ENCODE data around the gene PUS10. TPM values are rescaled to one million over a fixed set of nuclear protein-coding genes. Genes with fewer than 3 reads are reported as not detected.
A peak's percentile ranks its signal among the peaks of the same experiment; 100 is the strongest.

PUS10 gene
- total RNA-seq, 2 donors from 2014 or later, result 3.6 to 15.6 TPM

GRCh38 chr2:60998628-60999545 is 19.2 kb downstream of the PUS10 start:
- no peak for DNase-seq
- intact Hi-C loops (cut with DNase I), result no loop called here
- TF ChIP-seq CTCF (IDR thresholded peaks at IDR 0.05) (peak; percentile 18 to 74 (median 72)), POLR2A (IDR thresholded peaks at IDR 0.05) (no peak)
- Histone ChIP-seq H3K9me3 (no peaks in the 10 kb centered on the region), H3K4me1 (no peaks in the 10 kb centered on the region), H3K4me3 (no peak overlapping the region), H3K36me3 (replicated peaks in 1 of 2; ENCODE audit: insufficient read depth in 1 of 2, low read depth in 2 of 2) (no peaks in the 10 kb centered on the region), H3K27me3 (no peaks in the 10 kb centered on the region), H3K27ac (no peak overlapping the region)
- WGBS, 2 donors, result 72 to 73% methylated on average over 4 of the region's 4 CpGs
- ATAC-seq, result peak; percentile 74

GRCh38 chr2:60994131-60994530 is 23.9 kb downstream of the PUS10 start:
- H3K27me3 ChIP-seq, result no peaks in the 10 kb centered on the region
- H3K4me1 ChIP-seq, result no peaks in the 10 kb centered on the region
- no peaks in the 10 kb centered on the region for H3K36me3 ChIP-seq (replicated peaks in 1 of 2; ENCODE audit: insufficient read depth in 1 of 2, low read depth in 2 of 2)
- intact Hi-C loops (cut with DNase I), result no loop called here
- H3K4me3 ChIP-seq, result no peak overlapping the region
- DNase-seq, result no peak
- no peak for TF ChIP-seq CTCF (IDR thresholded peaks at IDR 0.05)
- TF ChIP-seq POLR2A (IDR thresholded peaks at IDR 0.05), result no peak
- H3K9me3 ChIP-seq, result peaks cover 0 to 8% (median 0%) of the 10 kb centered on the region in 3 donors
- H3K27ac ChIP-seq, result no peak overlapping the region
- ATAC-seq, result no peak

- peak in 1 of 4 donors; percentile 50 for DNase-seq
- 71 to 93% methylated on average over 7 of the region's 7 CpGs for WGBS, 2 donors
- intact Hi-C loops (cut with DNase I), result no loop called here
These were observed 25.1 kb downstream of the PUS10 start for GRCh38 chr2:60992985-60993392.

GRCh38 chr2:60991644-60992043 is 26.4 kb downstream of the PUS10 start:
- DNase-seq, result no peak
- H3K4me1 ChIP-seq, result no peaks in the 10 kb centered on the region
- no peak for TF ChIP-seq CTCF (IDR thresholded peaks at IDR 0.05)
- TF ChIP-seq POLR2A (IDR thresholded peaks at IDR 0.05), result no peak
- no peaks in the 10 kb centered on the region for H3K27me3 ChIP-seq
- no peaks in the 10 kb centered on the region for H3K36me3 ChIP-seq (replicated peaks in 1 of 2; ENCODE audit: insufficient read depth in 1 of 2, low read depth in 2 of 2)
- no peak overlapping the region for H3K4me3 ChIP-seq
- no peak for ATAC-seq
- peaks cover 0 to 8% (median 0%) of the 10 kb centered on the region in 3 donors for H3K9me3 ChIP-seq
- H3K27ac ChIP-seq, result no peak overlapping the region
- intact Hi-C loops (cut with DNase I), result no loop called here
- WGBS, 2 donors, result 92 to 94% methylated on average over 4 of the region's 4 CpGs

More at GRCh38 chr2:60992985-60993392, 25.1 kb downstream of the PUS10 start:
- Histone ChIP-seq H3K9me3 (peaks cover 0 to 8% (median 0%) of the 10 kb centered on the region in 3 donors), H3K4me1 (no peaks in the 10 kb centered on the region), H3K36me3 (replicated peaks in 1 of 2; ENCODE audit: insufficient read depth in 1 of 2, low read depth in 2 of 2) (no peaks in the 10 kb centered on the region), H3K27me3 (no peaks in the 10 kb centered on the region), H3K4me3 (no peak overlapping the region), H3K27ac (peak overlapping the region in 1 of 4 donors; percentile 35)
- TF ChIP-seq CTCF (IDR thresholded peaks at IDR 0.05) (no peak), POLR2A (IDR thresholded peaks at IDR 0.05) (no peak)
- no peak for ATAC-seq

All from body of pancreas (tissue), 4 donors.